ENCODE data around the gene PAPLN. TPM values are rescaled to one million over a fixed set of nuclear protein-coding genes. Genes with fewer than 3 reads are reported as not detected.

Gene PAPLN
- total and polyA plus RNA-seq, 2 of the 8 experiments (the other 6 are each of a cell fraction or from before 2014, with no cell fraction given), result 14.8 to 25.6 TPM

GRCh38 chr14:73248108-73248868, 11.0 kb downstream of the PAPLN start (continued):
- TF ChIP-seq NANOG (IDR thresholded peaks at IDR 0.05; ENCODE audit: insufficient read depth, low read depth, low read length, poor library complexity, severe bottlenecking) (no peak), CHD1 (IDR thresholded peaks at IDR 0.05; ENCODE audit: low read depth, low read length) (no peak), KDM1A (IDR thresholded peaks at IDR 0.05; ENCODE audit: borderline replicate concordance, low read length) (no peak), ZNF274 (IDR thresholded peaks at IDR 0.05; ENCODE audit: borderline replicate concordance, extremely low read depth, low read length) (no peak), TBP (IDR thresholded peaks at IDR 0.05; ENCODE audit: low read depth, low read length) (no peak), CBX5 (IDR thresholded peaks at IDR 0.05; ENCODE audit: low read depth, low read length) (no peak), KDM4A (IDR thresholded peaks at IDR 0.05; ENCODE audit: low read depth, low read length, severe bottlenecking) (no peak)

Data from H1 (cell line).